ENCODE data around the gene EN1. TPM values are rescaled to one million over a fixed set of nuclear protein-coding genes. Genes with fewer than 3 reads are reported as not detected.

EN1 gene
- total RNA-seq, 1 donor, result 0.63 TPM

- no peak for DNase-seq (ENCODE audit: low read depth)
Observed at GRCh38 chr2:118861242-118861641, 13.8 kb upstream of the EN1 start.

GRCh38 chr2:118860506-118860905, 13.1 kb upstream of the EN1 start:
- no peak overlapping the region for H3K4me3 ChIP-seq (ENCODE audit: low read depth, low read length)
- no peak for TF ChIP-seq CTCF (IDR thresholded peaks at IDR 0.05; ENCODE audit: insufficient read depth, low read length)
- no peak for DNase-seq (ENCODE audit: low read depth)

More at GRCh38 chr2:118861242-118861641, 13.8 kb upstream of the EN1 start:
- no peak for TF ChIP-seq CTCF (IDR thresholded peaks at IDR 0.05; ENCODE audit: insufficient read depth, low read length)
- H3K4me3 ChIP-seq (ENCODE audit: low read depth, low read length), result no peak overlapping the region

- H3K4me3 ChIP-seq (ENCODE audit: low read depth, low read length), result no peak overlapping the region
- no peak for DNase-seq (ENCODE audit: low read depth)
- TF ChIP-seq CTCF (IDR thresholded peaks at IDR 0.05; ENCODE audit: insufficient read depth, low read length), result no peak
Observed at GRCh38 chr2:118859157-118859770, 11.8 kb upstream of the EN1 start.

- no peak for DNase-seq (ENCODE audit: low read depth)
- no peak overlapping the region for H3K4me3 ChIP-seq (ENCODE audit: low read depth, low read length)
- no peak for TF ChIP-seq CTCF (IDR thresholded peaks at IDR 0.05; ENCODE audit: insufficient read depth, low read length)
Observed at GRCh38 chr2:118858485-118859156, 11.2 kb upstream of the EN1 start.

- DNase-seq (ENCODE audit: low read depth), result no peak
- TF ChIP-seq CTCF (IDR thresholded peaks at IDR 0.05; ENCODE audit: insufficient read depth, low read length), result no peak
- no peak overlapping the region for H3K4me3 ChIP-seq (ENCODE audit: low read depth, low read length)
Observed at GRCh38 chr2:118857677-118858484, 10.4 kb upstream of the EN1 start.

GRCh38 chr2:118856978-118857676, 9.7 kb upstream of the EN1 start:
- TF ChIP-seq CTCF (IDR thresholded peaks at IDR 0.05; ENCODE audit: insufficient read depth, low read length), result no peak
- no peak for DNase-seq (ENCODE audit: low read depth)
- H3K4me3 ChIP-seq (ENCODE audit: low read depth, low read length), result no peak overlapping the region

Measured in fibroblast of the aortic adventitia (primary cell).